Calu3 (cell line): ENCODE results near the gene NCKAP5. TPM values are rescaled to one million over a fixed set of nuclear protein-coding genes. Genes with fewer than 3 reads are reported as not detected.

ENCODE experiments used
- BruUV-seq: library from RNA; stranded (reverse); fragments of 400-500 nt; replicated peaks from 2 replicates; lab custom pipeline; 2021; lab: Mats Ljungman, UMichigan
- CTCF ChIA-PET: fragments of 300-600 bp; sonication (Branson Sonifier 250); formaldehyde crosslinking; loops from one replicate; lab custom pipeline; 2022; ENCODE audit warnings: antibody characterized with exemption; lab: Charles Lee
- DNase-seq: peaks from one replicate; pipeline ENCODE4 v3.0.0; 2022
- H3K27ac Mint-ChIP-seq: one replicate; pipeline ENCODE4 v1.8.0; 2022; ENCODE audit warnings: mixed read lengths; ENCODE audit not compliant: unreplicated experiment
- H3K27me3 Mint-ChIP-seq: one replicate; pipeline ENCODE4 v1.8.0; 2022; ENCODE audit warnings: mixed read lengths; ENCODE audit not compliant: unreplicated experiment
- H3K36me3 Mint-ChIP-seq: one replicate; pipeline ENCODE4 v1.8.0; 2022; ENCODE audit warnings: mild to moderate bottlenecking, moderate library complexity, mixed read lengths; ENCODE audit not compliant: insufficient read depth, unreplicated experiment
- H3K4me1 Mint-ChIP-seq: one replicate; pipeline ENCODE4 v1.8.0; 2022; ENCODE audit warnings: mild to moderate bottlenecking, low read depth, mixed read lengths; ENCODE audit not compliant: unreplicated experiment
- H3K4me3 Mint-ChIP-seq: one replicate; pipeline ENCODE4 v1.8.0; 2022; ENCODE audit warnings: mild to moderate bottlenecking, low read depth, moderate library complexity, mixed read lengths; ENCODE audit not compliant: unreplicated experiment
- H3K9me3 Mint-ChIP-seq: one replicate; pipeline ENCODE4 v1.8.0; 2022; ENCODE audit warnings: low read depth, mixed read lengths; ENCODE audit not compliant: unreplicated experiment
- CTCF ChIP-seq: fragments of 200-600 bp; IDR thresholded peaks from one replicate; pipeline ENCODE4 v1.8.0; 2022; ENCODE audit warnings: antibody characterized with exemption; ENCODE audit not compliant: unreplicated experiment
- intact Hi-C: fragments of 100-400 bp; cut with micrococcal nuclease; formaldehyde crosslinking; loops from one replicate; pipeline ENCODE4 v1.10.0; 2022; ENCODE audit not compliant: unreplicated experiment
- total RNA-seq: library from RNA; stranded (reverse); gene quantifications from 2 replicates; pipeline ENCODE4 v1.2.3, GENCODE V29; 2022

The NCKAP5 gene
- total RNA-seq, 1 experiment from 2014 or later: 2.2 TPM

DNA sequence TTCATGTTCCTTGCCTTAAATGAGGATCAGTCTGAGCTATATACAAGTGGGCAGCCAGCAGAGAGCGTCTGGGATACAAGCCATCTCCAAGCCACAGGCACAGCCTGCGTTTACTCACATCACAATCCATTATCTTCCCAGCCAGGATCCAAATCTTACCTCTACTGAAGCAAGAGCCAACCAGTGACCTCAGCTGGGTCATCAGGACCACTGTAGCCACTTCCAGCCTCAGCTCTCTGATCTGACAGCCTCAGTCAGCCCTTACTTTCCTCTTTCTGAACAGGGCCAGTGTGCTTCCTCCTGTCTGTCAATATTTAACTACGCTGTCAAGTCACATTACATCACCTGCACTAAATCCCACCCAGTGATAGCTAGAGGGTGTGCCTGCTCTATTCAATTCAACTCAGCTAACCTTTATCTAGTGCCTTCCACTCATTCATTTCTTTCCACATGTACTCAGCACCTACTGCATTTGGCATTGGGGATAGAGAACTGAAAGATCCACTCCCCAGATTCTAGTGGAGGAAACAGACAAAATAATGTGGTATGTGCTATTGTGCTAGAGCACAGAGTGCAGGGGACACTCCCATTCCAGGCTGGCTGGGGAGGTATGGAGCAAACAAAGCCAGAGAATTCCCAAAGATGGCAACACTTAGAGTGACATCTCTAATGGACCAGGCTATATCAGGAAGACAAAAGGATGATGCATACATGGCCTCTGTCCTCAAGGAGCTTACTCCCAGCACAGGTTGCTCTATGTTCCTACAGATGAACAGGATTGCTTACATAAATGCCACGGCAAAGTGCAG is 146.5 kb downstream of the NCKAP5 start:
- no peak for TF ChIP-seq CTCF
- Mint-ChIP-seq H3K9me3 (no peaks in the 10 kb centered on the region), H3K4me1 (peaks cover 31% of the 10 kb centered on the region), H3K27ac (peak overlapping the region; percentile 25), H3K27me3 (no peaks in the 10 kb centered on the region), H3K4me3 (peak overlapping the region; percentile 19), H3K36me3 (no peaks in the 10 kb centered on the region)
- BruUV-seq: no TSS peak
- CTCF ChIA-PET: interaction anchor here (0.7 to 1.1 kb wide), 4 partner anchors 83 to 427 kb away, joined by 3 to 6 read pairs (median 4); no protein-coding TSS in a partner anchor
- intact Hi-C loops: no loop called here
- peak; percentile 42 for DNase-seq

- no peak for TF ChIP-seq CTCF
- H3K9me3 Mint-ChIP-seq: no peaks in the 10 kb centered on the region
- intact Hi-C loops: no loop called here
- no peaks in the 10 kb centered on the region for H3K27me3 Mint-ChIP-seq
- no peak overlapping the region for H3K4me3 Mint-ChIP-seq
- CTCF ChIA-PET: interaction anchor here (1.0 to 1.1 kb wide), 2 partner anchors 84 to 359 kb away, joined by 3 to 5 read pairs; no protein-coding TSS in a partner anchor
- TSS peak; percentile 52 for BruUV-seq
- no peaks in the 10 kb centered on the region for H3K36me3 Mint-ChIP-seq
- DNase-seq: no peak
- peaks cover 31% of the 10 kb centered on the region for H3K4me1 Mint-ChIP-seq
- H3K27ac Mint-ChIP-seq: no peak overlapping the region
Observed at GRCh38 chr2:133420788-133421187, 147.5 kb downstream of the NCKAP5 start.

- intact Hi-C loops: no loop called here
- Mint-ChIP-seq H3K27me3 (no peaks in the 10 kb centered on the region), H3K36me3 (no peaks in the 10 kb centered on the region), H3K4me3 (no peak overlapping the region), H3K9me3 (no peaks in the 10 kb centered on the region), H3K4me1 (peaks cover 22% of the 10 kb centered on the region), H3K27ac (no peak overlapping the region)
- DNase-seq: no peak
- BruUV-seq: no TSS peak
- CTCF ChIA-PET: no interaction called here
- TF ChIP-seq CTCF: no peak
Observed at GRCh38 chr2:133418671-133419070, 149.6 kb downstream of the NCKAP5 start.

DNA sequence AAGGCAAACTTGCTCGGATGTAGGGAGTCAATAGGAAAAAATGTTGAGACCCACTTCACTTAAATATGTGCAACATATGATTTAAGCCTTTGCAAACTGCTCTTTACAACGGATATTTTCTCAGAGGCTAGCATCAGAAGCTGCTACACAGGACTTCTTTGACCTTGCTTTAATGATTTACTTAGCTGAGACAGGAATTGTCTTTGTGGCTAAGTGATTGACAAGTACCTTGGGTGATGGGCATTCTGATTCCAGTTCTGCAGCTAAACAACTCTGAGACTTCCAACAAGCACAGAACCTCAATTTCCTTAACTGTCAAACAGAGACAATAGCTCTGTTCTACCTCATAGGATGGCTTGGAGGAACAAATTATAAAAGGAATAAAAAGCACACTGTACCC is 150.2 kb downstream of the NCKAP5 start:
- no TSS peak for BruUV-seq
- TF ChIP-seq CTCF: no peak
- peaks cover 22% of the 10 kb centered on the region for H3K4me1 Mint-ChIP-seq
- H3K9me3 Mint-ChIP-seq: no peaks in the 10 kb centered on the region
- H3K4me3 Mint-ChIP-seq: no peak overlapping the region
- intact Hi-C loops: no loop called here
- no peak overlapping the region for H3K27ac Mint-ChIP-seq
- CTCF ChIA-PET: no interaction called here
- no peaks in the 10 kb centered on the region for H3K36me3 Mint-ChIP-seq
- no peak for DNase-seq
- H3K27me3 Mint-ChIP-seq: no peaks in the 10 kb centered on the region
